ENCODE measurements around the gene ARGLU1. TPM values are rescaled to one million over a fixed set of nuclear protein-coding genes. Genes with fewer than 3 reads are reported as not detected.

ARGLU1 gene
- total and polyA plus RNA-seq, 3 donors from 2014 or later, result 67.6 to 164 (median 148) TPM

DNA sequence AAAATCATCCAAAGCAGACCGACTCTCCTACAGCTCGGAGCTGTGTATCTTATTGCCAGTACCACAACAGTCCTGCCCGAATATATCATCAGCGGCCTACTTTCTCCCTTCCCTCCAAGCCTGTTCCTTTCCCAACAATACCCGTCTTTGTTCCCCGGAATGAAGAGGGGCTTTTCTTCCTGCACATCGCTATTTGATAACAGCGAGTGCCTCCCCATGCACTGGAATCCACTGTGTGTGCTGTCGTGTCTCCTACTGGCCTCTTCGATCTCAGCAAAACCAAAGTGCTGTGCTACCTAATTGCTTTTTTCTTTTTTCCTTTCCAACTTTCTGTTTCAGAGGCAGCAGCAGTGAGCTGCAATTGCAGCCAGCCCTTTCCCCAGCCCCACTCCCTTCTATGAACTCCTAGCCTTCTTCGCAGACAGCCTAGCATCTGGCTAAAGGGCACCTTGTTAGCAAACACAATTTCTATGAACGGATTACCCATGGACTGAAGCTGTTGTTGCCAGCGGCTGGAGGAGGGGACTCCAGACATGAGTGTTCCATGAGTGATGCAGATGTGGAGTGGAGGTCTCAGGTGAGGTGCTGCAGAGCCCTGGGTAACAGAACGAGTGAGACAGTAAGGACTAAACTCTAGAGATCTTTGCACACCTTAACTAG is 75.9 kb downstream of the ARGLU1 start:
- no peak for TF ChIP-seq POLR2A (IDR thresholded peaks at IDR 0.05)
- TF ChIP-seq, protein P1, sequence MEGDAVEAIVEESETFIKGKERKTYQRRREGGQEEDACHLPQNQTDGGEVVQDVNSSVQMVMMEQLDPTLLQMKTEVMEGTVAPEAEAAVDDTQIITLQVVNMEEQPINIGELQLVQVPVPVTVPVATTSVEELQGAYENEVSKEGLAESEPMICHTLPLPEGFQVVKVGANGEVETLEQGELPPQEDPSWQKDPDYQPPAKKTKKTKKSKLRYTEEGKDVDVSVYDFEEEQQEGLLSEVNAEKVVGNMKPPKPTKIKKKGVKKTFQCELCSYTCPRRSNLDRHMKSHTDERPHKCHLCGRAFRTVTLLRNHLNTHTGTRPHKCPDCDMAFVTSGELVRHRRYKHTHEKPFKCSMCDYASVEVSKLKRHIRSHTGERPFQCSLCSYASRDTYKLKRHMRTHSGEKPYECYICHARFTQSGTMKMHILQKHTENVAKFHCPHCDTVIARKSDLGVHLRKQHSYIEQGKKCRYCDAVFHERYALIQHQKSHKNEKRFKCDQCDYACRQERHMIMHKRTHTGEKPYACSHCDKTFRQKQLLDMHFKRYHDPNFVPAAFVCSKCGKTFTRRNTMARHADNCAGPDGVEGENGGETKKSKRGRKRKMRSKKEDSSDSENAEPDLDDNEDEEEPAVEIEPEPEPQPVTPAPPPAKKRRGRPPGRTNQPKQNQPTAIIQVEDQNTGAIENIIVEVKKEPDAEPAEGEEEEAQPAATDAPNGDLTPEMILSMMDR (IDR thresholded peaks at IDR 0.05), result no peak
- intact Hi-C loops (cut with DNase I; ENCODE audit: low total_unique reads), result no loop called here
- Histone ChIP-seq H3K4me1 (peaks cover 41% of the 10 kb centered on the region), H3K27me3 (no peaks in the 10 kb centered on the region), H3K27ac (peak overlapping the region; percentile 58 to 64), H3K4me3 (no peak overlapping the region), H3K9me3 (no peaks in the 10 kb centered on the region), H3K36me3 (ENCODE audit: low read depth, missing control alignments) (no peaks in the 10 kb centered on the region)
- DNase-seq, result peak; percentile 80
- WGBS, 2 donors, result 59 to 69% methylated on average over 14 of the region's 14 CpGs

Other genes starting within 250 kb of the ARGLU1 start
- gene EFNB2, start 32.5 kb downstream of the ARGLU1 start, total RNA-seq, result 10 to 100 TPM; 24.7 to 37.7 TPM
- gene EFNB2, start 32.5 kb downstream of the ARGLU1 start, polyA plus RNA-seq (ENCODE audit: insufficient read depth, low read depth, low replicate concordance), result 17.4 TPM